IPS-18c (cell line): ENCODE results near the gene TNFAIP2.
A peak's percentile ranks its signal among the peaks of the same experiment; 100 is the strongest.

Source experiments
- H3K4me3 ChIP-seq: 2 replicates; pipeline ENCODE4 v1.7.0; 2013; ENCODE audit warnings: low read depth, mild to moderate bottlenecking, low read length, moderate library complexity; ENCODE audit not compliant: insufficient read depth
- H3K9me3 ChIP-seq: one replicate; pipeline ENCODE4 v1.6.1; 2013; ENCODE audit warnings: mild to moderate bottlenecking, low read length, moderate library complexity; ENCODE audit not compliant: control insufficient read depth, insufficient read depth

TNFAIP2 gene

DNA sequence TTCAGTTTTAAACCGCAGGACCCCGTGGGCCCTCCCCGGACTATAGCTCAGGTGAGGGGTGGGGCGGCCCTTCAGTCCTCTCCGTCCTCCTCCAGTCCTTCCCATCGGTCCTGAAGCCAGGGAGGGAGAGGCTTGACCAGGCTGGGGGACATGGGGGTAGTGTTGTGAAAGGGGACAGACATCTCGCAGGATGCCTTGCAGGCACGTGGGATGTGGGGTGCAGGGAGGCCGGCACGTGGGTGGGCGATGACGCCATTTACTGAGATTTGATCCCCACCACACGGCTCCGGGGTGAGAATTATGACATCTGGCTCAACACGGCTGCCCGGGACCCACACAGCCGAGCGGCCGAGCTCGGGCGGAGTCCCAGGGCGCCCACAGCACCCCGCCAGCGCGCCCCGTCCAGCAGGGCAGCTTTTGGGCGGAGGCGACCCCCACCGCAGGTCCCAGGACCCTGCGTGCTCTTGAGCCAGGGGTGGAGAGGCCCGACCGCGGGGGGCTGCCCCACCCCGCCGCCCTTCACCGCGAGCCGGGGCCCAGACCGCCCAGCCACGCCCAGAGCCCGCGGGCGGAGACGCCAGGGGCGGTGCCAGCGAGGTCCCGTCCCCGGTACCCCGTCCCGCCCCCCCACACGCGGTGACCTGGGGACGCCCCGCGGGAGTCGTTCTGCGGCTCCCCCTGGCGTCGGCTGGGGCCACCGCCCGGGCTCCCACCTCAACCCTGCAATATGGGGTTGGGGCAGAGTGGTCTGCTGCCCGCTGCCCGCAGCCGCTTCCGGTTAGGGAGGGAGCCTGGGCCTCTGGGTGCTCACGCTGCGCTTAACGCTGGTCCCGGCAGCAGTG, 32.0 kb upstream of the TNFAIP2 start:
- peak overlapping the region; percentile 52 for H3K4me3 ChIP-seq
- H3K9me3 ChIP-seq = peaks cover 2% of the 10 kb centered on the region

- Histone ChIP-seq H3K4me3 (peak overlapping the region; percentile 52), H3K9me3 (peaks cover 2% of the 10 kb centered on the region)
These were observed 31.4 kb upstream of the TNFAIP2 start for GRCh38 chr14:103091883-103092222.

DNA sequence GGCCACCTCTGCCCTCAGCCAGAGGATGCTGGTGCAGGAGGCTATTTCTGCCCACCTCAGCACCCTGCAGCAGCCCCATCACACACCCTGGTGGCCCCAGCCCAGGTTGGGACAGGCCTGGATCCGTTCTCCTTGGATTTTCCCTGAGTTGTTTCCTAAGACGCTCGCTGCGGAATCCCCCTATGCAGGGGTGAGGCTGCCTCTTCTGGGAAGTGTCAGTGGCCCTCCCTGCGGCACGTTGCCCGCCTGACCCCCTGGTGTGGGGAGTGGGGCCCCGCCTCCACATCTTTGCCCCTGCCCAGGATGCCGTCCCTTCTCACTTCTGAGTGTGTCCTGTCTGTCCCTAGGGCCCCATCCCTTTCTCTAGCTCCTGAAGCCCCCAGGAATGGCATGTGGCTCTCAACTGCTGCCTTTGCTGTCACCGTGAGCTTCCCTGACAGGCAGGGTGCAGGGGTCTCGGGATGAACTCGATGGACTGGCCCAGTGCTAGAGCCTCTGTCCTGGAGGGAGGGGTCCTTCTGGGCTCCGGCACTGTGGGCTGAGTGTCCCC, 29.3 kb upstream of the TNFAIP2 start:
- Histone ChIP-seq H3K4me3 (no peak overlapping the region), H3K9me3 (peaks cover 2% of the 10 kb centered on the region)

DNA sequence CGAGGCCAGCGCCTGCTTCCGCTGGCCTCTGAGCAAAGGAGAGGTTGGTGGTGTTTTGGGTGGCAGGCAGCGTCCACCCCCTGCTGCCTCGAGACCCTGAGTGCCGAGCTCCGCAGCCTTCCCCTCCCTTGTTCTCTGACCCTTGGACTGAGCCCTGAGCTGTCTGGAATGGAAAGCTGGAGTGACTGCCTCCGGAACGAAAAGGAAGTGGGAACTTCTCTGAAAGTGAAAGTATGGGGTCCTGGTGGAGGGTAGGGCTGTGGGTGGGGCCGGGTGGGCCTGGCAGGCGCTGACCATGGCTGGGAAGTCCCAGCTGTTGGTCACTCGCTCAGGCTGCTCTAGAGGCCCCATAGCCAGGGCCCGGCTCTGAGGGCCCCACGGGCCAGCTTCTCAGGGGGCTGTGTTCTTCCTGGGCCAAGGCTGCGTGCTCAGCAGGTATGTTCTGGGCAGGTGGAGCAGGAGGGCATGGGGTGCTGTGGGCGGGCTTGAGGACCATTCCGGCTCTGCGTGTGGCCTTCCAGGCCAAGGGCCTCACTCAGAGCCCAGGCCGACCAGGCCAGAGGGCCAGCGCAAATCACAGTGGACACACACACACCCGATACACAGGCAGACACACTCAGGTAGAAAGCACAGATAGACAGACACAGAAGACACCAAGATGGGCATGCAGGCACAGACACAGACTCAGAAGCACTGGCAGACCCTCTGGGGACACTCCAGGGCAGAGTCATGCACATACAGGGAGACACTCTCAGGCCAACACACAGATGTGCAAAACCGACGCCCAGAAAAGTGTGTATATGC, 28.7 kb upstream of the TNFAIP2 start, which contains the start of gene EXOC3L4:
EXOC3L4 (plus strand) TSS at position 320 of the 804 bp plus-strand sequence. CDS start 5,495 bp downstream, outside the sequence.
- H3K4me3 ChIP-seq = no peak within 1 kb of the TSS
- peaks cover 2% of the 10 kb centered on the region for H3K9me3 ChIP-seq

- Histone ChIP-seq H3K4me3 (no peak overlapping the region), H3K9me3 (peaks cover 4% of the 10 kb centered on the region)
These were observed 28.0 kb upstream of the TNFAIP2 start for GRCh38 chr14:103095210-103095778.

- Histone ChIP-seq H3K9me3 (peaks cover 4% of the 10 kb centered on the region), H3K4me3 (no peak overlapping the region)
These were observed 26.9 kb upstream of the TNFAIP2 start for GRCh38 chr14:103096387-103096786.

GRCh38 chr14:103097244-103097993, 25.8 kb upstream of the TNFAIP2 start:
- Histone ChIP-seq H3K4me3 (no peak overlapping the region), H3K9me3 (peaks cover 4% of the 10 kb centered on the region)

DNA sequence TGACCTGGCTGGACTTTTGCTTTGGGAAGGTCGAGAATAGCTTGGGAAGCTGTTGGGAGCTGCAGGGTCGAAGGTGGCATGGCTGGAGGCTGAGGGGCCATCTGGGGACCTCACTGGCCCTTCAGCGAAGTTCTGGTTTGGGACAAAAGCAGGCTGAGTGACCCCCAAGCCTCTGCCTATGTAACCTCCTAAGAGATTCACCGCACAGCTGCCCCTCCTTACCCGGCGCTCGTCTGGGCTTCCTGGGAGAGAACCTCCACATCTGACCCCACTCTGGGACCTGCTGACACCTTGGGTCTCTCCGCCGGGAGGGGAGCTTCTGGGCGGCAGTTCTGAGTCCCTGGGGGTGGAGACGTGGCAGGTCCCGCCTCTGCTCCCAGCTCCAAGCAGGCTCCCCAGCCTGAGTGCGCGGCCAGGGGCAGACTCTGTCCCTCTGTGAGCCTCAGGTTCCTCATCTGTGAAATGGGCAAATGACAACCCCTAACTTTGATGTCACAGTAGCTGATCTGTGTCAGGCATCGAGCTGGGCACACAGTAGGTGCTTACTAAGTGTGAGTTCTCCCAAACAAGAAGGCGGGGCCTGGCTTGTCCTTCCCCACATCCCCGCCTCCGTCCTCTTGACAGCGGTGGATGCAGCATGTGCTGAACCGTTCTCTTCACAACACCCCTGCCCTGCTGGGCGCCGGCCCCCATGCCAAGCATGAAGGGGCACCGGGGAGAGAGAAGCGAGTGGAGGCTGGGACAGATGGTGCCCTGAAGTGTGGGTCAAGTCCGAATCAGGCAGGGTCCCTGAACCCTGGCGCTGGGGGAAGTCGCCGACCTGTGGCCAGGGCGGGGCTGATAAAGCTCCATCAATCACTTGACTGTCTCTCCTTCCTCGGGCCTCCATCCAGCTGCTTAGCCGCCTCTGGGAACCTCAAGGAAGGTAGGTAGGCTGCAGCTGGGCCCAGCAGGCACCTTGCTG, 25.0 kb upstream of the TNFAIP2 start:
- Histone ChIP-seq H3K4me3 (no peak overlapping the region), H3K9me3 (peaks cover 2% of the 10 kb centered on the region)

DNA sequence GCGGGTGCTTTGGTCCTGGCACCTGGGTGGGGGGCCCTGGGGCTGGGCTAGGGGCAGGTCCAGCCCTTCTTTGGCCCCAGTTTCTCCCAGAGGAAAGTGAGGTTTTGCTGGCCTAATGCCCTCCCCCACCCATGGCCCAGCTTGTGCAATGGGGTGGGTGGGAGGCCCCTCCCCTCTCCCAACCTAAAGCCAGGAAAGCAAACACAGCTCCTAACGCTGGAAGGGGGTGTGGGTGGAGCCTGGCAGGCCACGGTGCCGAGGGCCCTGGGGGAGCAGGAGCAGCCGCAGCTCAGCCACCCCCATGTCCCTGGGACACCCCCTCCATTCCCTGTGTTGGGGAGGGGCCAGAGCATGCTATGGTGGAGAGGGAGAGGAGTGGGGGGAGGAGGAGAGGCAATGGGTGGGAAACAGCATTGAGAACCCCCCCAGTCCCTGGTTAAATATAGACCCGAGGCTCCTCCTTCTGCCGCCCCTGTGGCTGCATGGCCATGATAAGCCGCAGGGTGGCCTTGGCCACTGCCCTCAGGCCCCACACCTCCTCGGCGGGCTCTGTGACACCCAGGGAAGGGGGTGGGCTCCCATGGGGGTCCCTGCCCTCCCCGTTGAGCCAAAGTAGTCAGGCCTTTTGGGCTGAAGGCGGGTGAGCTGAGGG, 24.1 kb upstream of the TNFAIP2 start:
- H3K4me3 ChIP-seq = no peak overlapping the region; the same call in 1 of the 2 replicates

GRCh38 chr14:103099733-103100280, 23.5 kb upstream of the TNFAIP2 start:
- H3K9me3 ChIP-seq = peaks cover 2% of the 10 kb centered on the region
- H3K4me3 ChIP-seq = no peak overlapping the region

More for the DNA sequence above, 24.1 kb upstream of the TNFAIP2 start:
- H3K9me3 ChIP-seq = peaks cover 2% of the 10 kb centered on the region

DNA sequence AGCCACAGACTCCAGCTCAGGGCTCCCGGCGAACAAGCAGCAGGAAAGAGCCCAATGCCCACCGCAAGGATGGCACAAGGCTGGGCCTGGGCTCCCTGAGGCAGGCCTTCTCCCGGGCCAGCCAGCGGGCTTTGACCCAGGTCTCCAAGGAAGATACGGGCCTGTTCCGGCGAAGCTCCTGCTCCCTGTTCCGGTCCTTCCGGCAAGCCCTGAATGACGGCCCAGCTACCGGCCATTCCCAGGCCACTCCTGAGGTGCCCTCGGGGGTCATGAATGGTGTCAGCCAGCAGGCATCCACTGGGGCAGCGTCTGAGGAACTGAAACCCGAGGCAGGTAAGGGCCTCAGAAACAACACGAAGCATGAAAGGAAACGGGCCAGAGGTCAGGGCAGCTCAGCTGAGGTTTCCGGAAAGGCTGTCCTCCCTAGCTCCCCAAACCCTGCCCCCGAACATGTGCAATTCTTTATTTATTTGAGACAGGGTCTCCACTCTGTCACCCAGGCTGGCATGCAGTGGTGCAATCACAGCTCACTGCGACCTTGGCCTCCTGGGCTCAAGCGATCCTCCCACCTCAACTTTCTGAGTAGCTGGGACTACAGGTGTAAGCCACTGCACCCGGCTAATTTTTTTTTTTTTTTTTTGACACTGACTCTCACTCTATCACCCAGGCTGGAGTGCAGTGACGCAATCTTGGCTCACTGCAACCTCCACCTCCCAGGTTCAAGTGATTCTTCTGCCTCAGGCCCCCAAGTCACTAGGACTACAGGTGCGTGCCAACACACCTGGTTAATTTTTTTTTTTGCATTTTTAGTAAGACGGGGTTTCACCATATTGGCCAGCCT, 22.8 kb upstream of the TNFAIP2 start:
- H3K9me3 ChIP-seq = peaks cover 2% of the 10 kb centered on the region
- no peak overlapping the region; the same call in 1 of the 2 replicates for H3K4me3 ChIP-seq

DNA sequence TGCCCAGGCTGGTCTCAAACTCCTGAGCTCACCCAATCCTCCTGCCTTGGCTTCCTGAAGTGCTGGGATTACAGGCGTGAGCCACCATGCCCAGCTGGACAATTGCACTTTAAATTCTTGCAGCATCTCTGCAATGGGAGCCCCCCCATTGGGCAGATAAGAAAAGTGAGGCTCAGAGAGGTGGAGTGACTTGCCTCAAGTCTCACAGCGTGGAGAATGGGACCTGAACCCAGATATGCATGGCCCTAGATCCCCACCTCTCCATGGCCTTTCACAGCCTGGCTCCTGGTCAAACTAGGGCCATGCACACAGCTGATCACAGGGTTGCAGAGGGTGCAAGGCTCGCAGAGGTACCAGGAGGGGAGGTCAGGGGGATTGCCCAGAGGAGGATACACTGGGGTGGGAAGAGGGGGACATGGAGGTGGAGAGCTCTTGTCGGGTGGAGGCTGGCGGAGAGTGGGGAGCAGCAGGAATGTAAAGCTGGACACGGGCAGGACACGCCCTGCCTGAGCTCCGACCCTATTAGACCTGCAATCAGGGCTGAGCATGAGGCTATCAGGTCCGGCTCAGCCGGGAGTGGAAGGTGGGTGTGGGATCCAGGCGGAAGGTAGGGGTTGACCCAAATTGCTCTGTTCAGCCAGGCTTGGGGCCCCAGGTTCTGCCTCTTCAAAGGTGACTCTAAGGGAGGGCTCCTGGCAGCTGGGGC, 21.9 kb upstream of the TNFAIP2 start:
- Histone ChIP-seq H3K4me3 (no peak overlapping the region), H3K9me3 (peaks cover 2% of the 10 kb centered on the region)

- Histone ChIP-seq H3K9me3 (peaks cover 2% of the 10 kb centered on the region), H3K4me3 (no peak overlapping the region)
These were observed 21.1 kb upstream of the TNFAIP2 start for GRCh38 chr14:103101963-103102688.
